OCI-LY1 (cell line): ENCODE data around the gene KCNT2.
"Not testable (repeated sequence)": the region's sequence is repeated elsewhere in the genome, so short reads cannot be mapped to it uniquely, and the experiment has no call there.

ENCODE experiments used
- H2AFZ ChIP-seq: fragments of 200-600 bp; sonication (generic), shearing (Covaris generic); 2 replicates; pipeline ENCODE4 v1.6.0; 2014; ENCODE audit warnings: antibody characterized with exemption, mild to moderate bottlenecking, low read length
- H3F3A ChIP-seq: fragments of 200-600 bp; sonication (generic), shearing (Covaris generic); 2 replicates; pipeline ENCODE4 v1.6.0; 2014; ENCODE audit warnings: mild to moderate bottlenecking, antibody characterized with exemption, low read length, moderate library complexity; ENCODE audit not compliant: insufficient read depth
- H3K27ac ChIP-seq: fragments of 200-600 bp; sonication (generic); 2 replicates; pipeline ENCODE4 v1.5.1; 2014; ENCODE audit warnings: low read length, mixed run types, mild to moderate bottlenecking, low read depth; ENCODE audit not compliant: poor library complexity, severe bottlenecking
- H3K27me3 ChIP-seq: fragments of 200-600 bp; sonication (generic); 2 replicates; pipeline ENCODE4 v1.6.0; 2014; ENCODE audit warnings: antibody characterized with exemption, mild to moderate bottlenecking, low read length, moderate library complexity; ENCODE audit not compliant: insufficient read depth
- H3K36me3 ChIP-seq: fragments of 200-600 bp; sonication (generic); 2 replicates; pipeline ENCODE4 v1.6.1; 2014; ENCODE audit warnings: mild to moderate bottlenecking, antibody characterized with exemption, low read length, moderate library complexity, mixed read lengths; ENCODE audit not compliant: insufficient read depth
- H3K4me1 ChIP-seq: fragments of 200-600 bp; sonication (generic); 2 replicates; pipeline ENCODE4 v1.5.1; 2014; ENCODE audit warnings: mild to moderate bottlenecking, low read length, moderate library complexity; ENCODE audit not compliant: insufficient read depth, severe bottlenecking
- H3K4me2 ChIP-seq: fragments of 200-600 bp; sonication (generic), shearing (Covaris generic); 2 replicates; pipeline ENCODE4 v1.6.1; 2014; ENCODE audit warnings: low read length
- H3K4me3 ChIP-seq: fragments of 200-600 bp; sonication (generic); 2 replicates; pipeline ENCODE4 v1.5.1; 2014; ENCODE audit warnings: low read length, low read depth, mild to moderate bottlenecking, mixed read lengths; ENCODE audit not compliant: poor library complexity, severe bottlenecking
- H3K79me2 ChIP-seq: fragments of 200-600 bp; shearing (Covaris generic); 2 replicates; pipeline ENCODE4 v1.6.1; 2016; ENCODE audit warnings: mixed run types, low read length, mixed read lengths; ENCODE audit not compliant: insufficient read depth
- H3K9ac ChIP-seq: fragments of 200-600 bp; sonication (generic), shearing (Covaris generic); 2 replicates; pipeline ENCODE4 v1.6.1; 2014; ENCODE audit warnings: mild to moderate bottlenecking, low read length, mixed read lengths
- H3K9me2 ChIP-seq: fragments of 200-600 bp; sonication (generic), shearing (Covaris generic); 2 replicates; pipeline ENCODE4 v1.6.1; 2014; ENCODE audit warnings: low read depth, mild to moderate bottlenecking, low read length, mixed read lengths
- H3K9me3 ChIP-seq: fragments of 200-600 bp; shearing (Covaris generic); 2 replicates; pipeline ENCODE4 v1.6.1; 2014; ENCODE audit warnings: low read length, mixed read lengths
- H4K20me1 ChIP-seq: fragments of 200-600 bp; sonication (generic), shearing (Covaris generic); 2 replicates; pipeline ENCODE4 v1.6.0; 2016; ENCODE audit warnings: mild to moderate bottlenecking, low read length; ENCODE audit not compliant: insufficient read depth
- CTCF ChIP-seq: fragments of 200-600 bp; sonication (generic), shearing (Covaris generic); IDR thresholded peaks from 2 replicates; pipeline ENCODE4 v1.5.1; 2017; ENCODE audit warnings: mild to moderate bottlenecking, antibody characterized with exemption, low read length, moderate library complexity, mixed read lengths
- EZH2 ChIP-seq: fragments of 200-600 bp; sonication (generic), shearing (Covaris generic); IDR thresholded peaks from 2 replicates; pipeline ENCODE4 v1.8.0; 2017; ENCODE audit warnings: borderline replicate concordance, mixed run types, mild to moderate bottlenecking, antibody characterized with exemption, low read length, moderate library complexity, mixed read lengths

KCNT2 gene

GRCh38 chr1:196271212-196271947, 336.9 kb downstream of the KCNT2 start:
- no peaks in the 10 kb centered on the region for H3K9me3 ChIP-seq
- no peak overlapping the region for H3K9ac ChIP-seq
- H3K4me3 ChIP-seq: no peak overlapping the region
- H3F3A ChIP-seq: no peaks in the 10 kb centered on the region
- H3K27ac ChIP-seq: no peak overlapping the region
- no peak overlapping the region for H2AFZ ChIP-seq
- H3K4me1 ChIP-seq: no peaks in the 10 kb centered on the region
- H3K27me3 ChIP-seq: no peaks in the 10 kb centered on the region
- H4K20me1 ChIP-seq: no peaks in the 10 kb centered on the region
- TF ChIP-seq EZH2: no peak
- no peak for TF ChIP-seq CTCF
- H3K4me2 ChIP-seq: no peak overlapping the region
- no peaks in the 10 kb centered on the region for H3K79me2 ChIP-seq
- H3K36me3 ChIP-seq: no peaks in the 10 kb centered on the region
- H3K9me2 ChIP-seq: no peaks in the 10 kb centered on the region

GRCh38 chr1:196263086-196263485, 345.2 kb downstream of the KCNT2 start:
- H3F3A ChIP-seq, H4K20me1 ChIP-seq, H3K9me2 ChIP-seq, H3K4me3 ChIP-seq, H3K9ac ChIP-seq, H3K79me2 ChIP-seq, H3K36me3 ChIP-seq, H3K4me2 ChIP-seq, H3K4me1 ChIP-seq, H3K27ac ChIP-seq, H2AFZ ChIP-seq, H3K9me3 ChIP-seq, H3K27me3 ChIP-seq: not testable (repeated sequence)

- Histone ChIP-seq H3K4me1 (peaks cover 4% of the 10 kb centered on the region), H4K20me1 (no peaks in the 10 kb centered on the region), H3F3A (no peaks in the 10 kb centered on the region), H3K9me3 (no peaks in the 10 kb centered on the region), H3K27ac (no peak overlapping the region), H3K79me2 (no peaks in the 10 kb centered on the region), H3K4me2 (no peak overlapping the region), H3K4me3 (no peak overlapping the region), H3K9me2 (no peaks in the 10 kb centered on the region), H3K9ac (no peak overlapping the region), H2AFZ (no peak overlapping the region), H3K27me3 (no peaks in the 10 kb centered on the region), H3K36me3 (no peaks in the 10 kb centered on the region)
- no peak for TF ChIP-seq EZH2
- TF ChIP-seq CTCF: no peak
These were observed 348.0 kb downstream of the KCNT2 start for GRCh38 chr1:196260270-196260669.

- no peaks in the 10 kb centered on the region for H3K79me2 ChIP-seq
- H3K27me3 ChIP-seq: no peaks in the 10 kb centered on the region
- no peak overlapping the region for H2AFZ ChIP-seq
- H3K9me2 ChIP-seq: no peaks in the 10 kb centered on the region
- peaks cover 4% of the 10 kb centered on the region for H3K4me1 ChIP-seq
- H3K9me3 ChIP-seq: no peaks in the 10 kb centered on the region
- H3K27ac ChIP-seq: no peak overlapping the region
- H3K4me2 ChIP-seq: no peak overlapping the region
- no peak overlapping the region for H3K9ac ChIP-seq
- TF ChIP-seq EZH2: no peak
- no peak for TF ChIP-seq CTCF
- H3K36me3 ChIP-seq: no peaks in the 10 kb centered on the region
- no peak overlapping the region for H3K4me3 ChIP-seq
- H3F3A ChIP-seq: no peaks in the 10 kb centered on the region
- H4K20me1 ChIP-seq: no peaks in the 10 kb centered on the region
These were observed 348.9 kb downstream of the KCNT2 start for GRCh38 chr1:196259316-196259715.
